Activated T-helper 2 cell treated with anti-CD3 and anti-CD28 coated beads, Interferon-gamma antibody, Interleukin-2, Interleukin-4, amounts not matched to agents 10 μg/mL and 5 μg/mL and 100 μg/mL, durations not matched to agents 14 hours and 24 hours and 36 hours (primary cell): ENCODE data around the gene EDA2R. TPM values are rescaled to one million over a fixed set of nuclear protein-coding genes. Genes with fewer than 3 reads are reported as not detected.

Experiments used
- DNase-seq: peaks from one replicate; pipeline ENCODE4 v3.0.0; 2021; ENCODE audit warnings: low spot score
- H3K27ac Mint-ChIP-seq: one replicate; pipeline ENCODE4 v1.8.0; 2021; ENCODE audit warnings: mixed read lengths
- H3K27me3 Mint-ChIP-seq: one replicate; pipeline ENCODE4 v1.8.0; 2021; ENCODE audit warnings: low read depth, mixed read lengths
- H3K36me3 Mint-ChIP-seq: one replicate; pipeline ENCODE4 v1.8.0; 2021; ENCODE audit warnings: low read depth, mixed read lengths
- H3K4me1 Mint-ChIP-seq: one replicate; pipeline ENCODE4 v1.8.0; 2021; ENCODE audit warnings: low read depth, mixed read lengths
- H3K4me3 Mint-ChIP-seq: one replicate; pipeline ENCODE4 v1.8.0; 2021; ENCODE audit warnings: low read depth, mild to moderate bottlenecking, moderate library complexity, mixed read lengths
- H3K9me3 Mint-ChIP-seq: one replicate; pipeline ENCODE4 v1.8.0; 2021; ENCODE audit warnings: mixed read lengths
- intact Hi-C: fragments of 100-400 bp; cut with micrococcal nuclease; formaldehyde crosslinking; loops from one replicate; pipeline ENCODE4 v1.15.1; 2023
- total RNA-seq: library from RNA; stranded (reverse); gene quantifications from 2 replicates; pipeline ENCODE4 v1.2.3, GENCODE V29; 2022

EDA2R gene
- total RNA-seq, result 1.8 and 2.3 TPM in 2 replicates

GRCh38 chrX:66638591-66639500 is at the start of gene EDA2R:
EDA2R (minus strand) TSS chrX:66639078; CDS start chrX:66616020, 23,058 bp downstream.
- Mint-ChIP-seq H3K27ac (peak within 1 kb of the TSS; percentile 67), H3K4me1 (peaks cover 14% of the 10 kb centered on the region), H3K36me3 (no peaks in the 10 kb centered on the region), H3K9me3 (no peaks in the 10 kb centered on the region), H3K4me3 (peak within 1 kb of the TSS; percentile 82), H3K27me3 (no peaks in the 10 kb centered on the region)
- intact Hi-C loops, result no loop called here
- peak; percentile 43 for DNase-seq

- H3K9me3 Mint-ChIP-seq, result peaks cover 4% of the 10 kb centered on the region
- H3K4me3 Mint-ChIP-seq, result no peak overlapping the region
- intact Hi-C loops, result no loop called here
- no peaks in the 10 kb centered on the region for H3K27me3 Mint-ChIP-seq
- H3K4me1 Mint-ChIP-seq, result no peaks in the 10 kb centered on the region
- no peak overlapping the region for H3K27ac Mint-ChIP-seq
- no peak for DNase-seq
- H3K36me3 Mint-ChIP-seq, result no peaks in the 10 kb centered on the region
Measured at GRCh38 chrX:66684196-66684595, 45.3 kb upstream of the EDA2R start.

- no peaks in the 10 kb centered on the region for H3K27me3 Mint-ChIP-seq
- H3K9me3 Mint-ChIP-seq, result no peaks in the 10 kb centered on the region
- H3K36me3 Mint-ChIP-seq, result no peaks in the 10 kb centered on the region
- no peak overlapping the region for H3K27ac Mint-ChIP-seq
- intact Hi-C loops, result no loop called here
- H3K4me3 Mint-ChIP-seq, result no peak overlapping the region
- no peak for DNase-seq
- no peaks in the 10 kb centered on the region for H3K4me1 Mint-ChIP-seq
Measured at GRCh38 chrX:66680451-66680850, 41.6 kb upstream of the EDA2R start.

GRCh38 chrX:66677430-66677829 is 38.6 kb upstream of the EDA2R start:
- Mint-ChIP-seq H3K36me3 (no peaks in the 10 kb centered on the region), H3K27ac (no peak overlapping the region), H3K9me3 (no peaks in the 10 kb centered on the region), H3K4me3 (no peak overlapping the region), H3K27me3 (no peaks in the 10 kb centered on the region), H3K4me1 (no peaks in the 10 kb centered on the region)
- intact Hi-C loops, result no loop called here
- no peak for DNase-seq

GRCh38 chrX:66676990-66677389 is 38.1 kb upstream of the EDA2R start:
- no peak for DNase-seq
- H3K36me3 Mint-ChIP-seq, result no peaks in the 10 kb centered on the region
- H3K27ac Mint-ChIP-seq, result no peak overlapping the region
- no peak overlapping the region for H3K4me3 Mint-ChIP-seq
- H3K27me3 Mint-ChIP-seq, result no peaks in the 10 kb centered on the region
- no peaks in the 10 kb centered on the region for H3K9me3 Mint-ChIP-seq
- intact Hi-C loops, result no loop called here
- H3K4me1 Mint-ChIP-seq, result no peaks in the 10 kb centered on the region

- Mint-ChIP-seq H3K4me1 (no peaks in the 10 kb centered on the region), H3K4me3 (no peak overlapping the region), H3K27ac (no peak overlapping the region), H3K9me3 (no peaks in the 10 kb centered on the region), H3K36me3 (no peaks in the 10 kb centered on the region), H3K27me3 (no peaks in the 10 kb centered on the region)
- no peak for DNase-seq
- intact Hi-C loops, result no loop called here
Measured at GRCh38 chrX:66676413-66676812, 37.5 kb upstream of the EDA2R start.

- Mint-ChIP-seq H3K27ac (no peak overlapping the region), H3K36me3 (no peaks in the 10 kb centered on the region), H3K4me1 (no peaks in the 10 kb centered on the region), H3K9me3 (no peaks in the 10 kb centered on the region), H3K27me3 (no peaks in the 10 kb centered on the region), H3K4me3 (no peak overlapping the region)
- intact Hi-C loops, result no loop called here
- no peak for DNase-seq
Measured at GRCh38 chrX:66675541-66675940, 36.7 kb upstream of the EDA2R start.

- Mint-ChIP-seq H3K4me1 (no peaks in the 10 kb centered on the region), H3K9me3 (no peaks in the 10 kb centered on the region), H3K27me3 (no peaks in the 10 kb centered on the region), H3K4me3 (no peak overlapping the region), H3K36me3 (no peaks in the 10 kb centered on the region), H3K27ac (no peak overlapping the region)
- DNase-seq, result no peak
- intact Hi-C loops, result no loop called here
Measured at GRCh38 chrX:66674506-66674905, 35.6 kb upstream of the EDA2R start.

GRCh38 chrX:66672106-66672505 is 33.2 kb upstream of the EDA2R start:
- intact Hi-C loops, result no loop called here
- Mint-ChIP-seq H3K27me3 (no peaks in the 10 kb centered on the region), H3K27ac (no peak overlapping the region), H3K36me3 (no peaks in the 10 kb centered on the region), H3K4me3 (no peak overlapping the region), H3K9me3 (no peaks in the 10 kb centered on the region), H3K4me1 (no peaks in the 10 kb centered on the region)
- no peak for DNase-seq

GRCh38 chrX:66654411-66654810 is 15.5 kb upstream of the EDA2R start:
- DNase-seq, result no peak
- Mint-ChIP-seq H3K27me3 (no peaks in the 10 kb centered on the region), H3K36me3 (no peaks in the 10 kb centered on the region), H3K4me1 (no peaks in the 10 kb centered on the region), H3K9me3 (no peaks in the 10 kb centered on the region), H3K4me3 (no peak overlapping the region), H3K27ac (no peak overlapping the region)
- intact Hi-C loops, result no loop called here

GRCh38 chrX:66635360-66635759 is 3.5 kb downstream of the EDA2R start:
- Mint-ChIP-seq H3K36me3 (no peaks in the 10 kb centered on the region), H3K4me1 (peaks cover 14% of the 10 kb centered on the region), H3K27me3 (no peaks in the 10 kb centered on the region), H3K27ac (no peak overlapping the region), H3K4me3 (no peak overlapping the region), H3K9me3 (peaks cover 3% of the 10 kb centered on the region)
- intact Hi-C loops, result no loop called here
- DNase-seq, result no peak

- Mint-ChIP-seq H3K4me3 (no peak overlapping the region), H3K27me3 (no peaks in the 10 kb centered on the region), H3K4me1 (peaks cover 11% of the 10 kb centered on the region), H3K27ac (no peak overlapping the region), H3K9me3 (peaks cover 6% of the 10 kb centered on the region), H3K36me3 (peaks cover 4% of the 10 kb centered on the region)
- intact Hi-C loops, result no loop called here
- DNase-seq, result no peak
Measured at GRCh38 chrX:66634272-66634671, 4.6 kb downstream of the EDA2R start.

- intact Hi-C loops, result no loop called here
- H3K36me3 Mint-ChIP-seq, result peaks cover 4% of the 10 kb centered on the region
- H3K4me1 Mint-ChIP-seq, result peaks cover 8% of the 10 kb centered on the region
- H3K9me3 Mint-ChIP-seq, result peaks cover 6% of the 10 kb centered on the region
- DNase-seq, result no peak
- H3K27ac Mint-ChIP-seq, result no peak overlapping the region
- no peaks in the 10 kb centered on the region for H3K27me3 Mint-ChIP-seq
- H3K4me3 Mint-ChIP-seq, result no peak overlapping the region
Measured at GRCh38 chrX:66633541-66633940, 5.3 kb downstream of the EDA2R start.
